Tibial nerve (tissue), 4 donors: ENCODE data around the gene SKIC8. TPM values are rescaled to one million over a fixed set of nuclear protein-coding genes. Genes with fewer than 3 reads are reported as not detected.

Experiments
- DNase-seq, 2 donors: peaks; one replicate each; pipeline ENCODE4 v3.0.0-alpha.2; 2019; ENCODE audit warnings: low spot score in 2 of 2
- H3K27ac ChIP-seq, 4 donors: fragments of 200-600 bp; sonication (generic) in 3 of 4; one replicate each; pipeline ENCODE4 v1.5.1; 2017 to 2019; ENCODE audit warnings: mild to moderate bottlenecking in 1 of 4
- H3K27me3 ChIP-seq, 2 donors: fragments of 200-600 bp; sonication (generic) in 1 of 2; one replicate each; pipeline versions ENCODE4 v1.5.1 to v1.6.0; 2017 to 2019
- H3K36me3 ChIP-seq, 3 donors: fragments of 200-600 bp; sonication (generic); one replicate each; pipeline ENCODE4 v1.5.1; 2018 to 2019
- H3K4me1 ChIP-seq, 4 donors: fragments of 200-600 bp; sonication (generic) in 3 of 4; one replicate each; pipeline ENCODE4 v1.5.1; 2017 to 2019
- H3K4me3 ChIP-seq, 4 donors: fragments of 200-600 bp; sonication (generic) in 3 of 4; one replicate each; pipeline ENCODE4 v1.5.1; 2017 to 2019; ENCODE audit warnings: mild to moderate bottlenecking in 1 of 4, moderate library complexity in 1 of 4
- H3K9me3 ChIP-seq, 4 donors: fragments of 200-600 bp; sonication (generic) in 3 of 4; one replicate each; pipeline ENCODE4 v1.5.1; 2017 to 2019
- EP300 ChIP-seq, 2 donors: sonication (generic); formaldehyde crosslinking; IDR thresholded peaks; one replicate each; pipeline ENCODE4 v1.6.1; 2017; ENCODE audit warnings: antibody characterized with exemption in 2 of 2, mild to moderate bottlenecking in 1 of 2
- POLR2A ChIP-seq, 2 donors: fragments of 450-650 bp; IDR thresholded peaks; one replicate each; pipeline ENCODE4 v1.6.1; 2017; ENCODE audit warnings: antibody characterized with exemption in 2 of 2, mild to moderate bottlenecking in 2 of 2, moderate library complexity in 2 of 2
- WGBS, 2 donors: methylation state at CpG; one replicate each; pipeline ENCODE4 v1.1.5; 2018; 5-methylcytosine and 5-hydroxymethylcytosine counted together
- total RNA-seq, 4 donors: library from RNA; depleted of rRNA; stranded (reverse); fragments of >200 nt; gene quantifications; one replicate each; pipeline ENCODE4 v1.1.0, GENCODE V29; 2016
- TF ChIP-seq, protein P1 (sequence below), 5 experiments: fragments of 200-600 bp in 3 of 5; fragments of 450-650 bp in 2 of 5; sonication (generic) in 3 of 5; IDR thresholded peaks; one replicate each; pipeline ENCODE4 v1.5.1; 2016 to 2019; ENCODE audit warnings: antibody characterized with exemption in 5 of 5, mild to moderate bottlenecking in 3 of 5, moderate library complexity in 2 of 5

SKIC8 gene
- total RNA-seq, 4 donors from 2014 or later, result 50.3 to 75.1 (median 55.5) TPM

DNA sequence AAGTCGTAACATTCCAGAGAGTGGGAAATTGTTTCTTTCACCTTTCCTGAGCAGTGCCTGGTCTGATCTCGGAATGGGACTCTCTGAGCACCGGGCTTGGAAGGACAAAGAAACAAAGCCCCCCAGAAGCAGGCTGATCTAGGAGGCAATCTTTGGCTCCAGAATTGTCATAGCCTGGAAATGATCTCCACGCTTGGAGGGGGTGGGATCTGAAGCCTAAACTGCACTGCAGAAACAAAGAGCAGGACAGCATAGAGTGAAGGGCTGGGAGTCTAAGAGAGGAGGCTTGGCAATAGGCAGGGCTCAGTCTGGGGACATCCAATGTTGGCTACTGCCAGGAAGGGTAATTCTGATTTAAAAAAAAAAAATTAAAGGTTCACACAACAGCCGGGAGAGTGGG is 42.6 kb upstream of the SKIC8 start:
- Histone ChIP-seq H3K4me3 (no peak overlapping the region), H3K36me3 (no peaks in the 10 kb centered on the region), H3K9me3 (no peaks in the 10 kb centered on the region), H3K27ac (no peak overlapping the region), H3K27me3 (peaks cover 0 to 71% of the 10 kb centered on the region in 2 donors), H3K4me1 (peaks cover 0 to 19% (median 7%) of the 10 kb centered on the region in 4 donors)
- 46 to 47% methylated on average over 5 of the region's 5 CpGs for WGBS, 2 donors
- TF ChIP-seq POLR2A (IDR thresholded peaks at IDR 0.05), result no peak
- no peak for TF ChIP-seq EP300 (IDR thresholded peaks at IDR 0.05)
- TF ChIP-seq, protein P1, sequence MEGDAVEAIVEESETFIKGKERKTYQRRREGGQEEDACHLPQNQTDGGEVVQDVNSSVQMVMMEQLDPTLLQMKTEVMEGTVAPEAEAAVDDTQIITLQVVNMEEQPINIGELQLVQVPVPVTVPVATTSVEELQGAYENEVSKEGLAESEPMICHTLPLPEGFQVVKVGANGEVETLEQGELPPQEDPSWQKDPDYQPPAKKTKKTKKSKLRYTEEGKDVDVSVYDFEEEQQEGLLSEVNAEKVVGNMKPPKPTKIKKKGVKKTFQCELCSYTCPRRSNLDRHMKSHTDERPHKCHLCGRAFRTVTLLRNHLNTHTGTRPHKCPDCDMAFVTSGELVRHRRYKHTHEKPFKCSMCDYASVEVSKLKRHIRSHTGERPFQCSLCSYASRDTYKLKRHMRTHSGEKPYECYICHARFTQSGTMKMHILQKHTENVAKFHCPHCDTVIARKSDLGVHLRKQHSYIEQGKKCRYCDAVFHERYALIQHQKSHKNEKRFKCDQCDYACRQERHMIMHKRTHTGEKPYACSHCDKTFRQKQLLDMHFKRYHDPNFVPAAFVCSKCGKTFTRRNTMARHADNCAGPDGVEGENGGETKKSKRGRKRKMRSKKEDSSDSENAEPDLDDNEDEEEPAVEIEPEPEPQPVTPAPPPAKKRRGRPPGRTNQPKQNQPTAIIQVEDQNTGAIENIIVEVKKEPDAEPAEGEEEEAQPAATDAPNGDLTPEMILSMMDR (IDR thresholded peaks at IDR 0.05), result no peak
- DNase-seq, result no peak

GRCh38 chr15:78341057-78341987 is 41.9 kb upstream of the SKIC8 start:
- no peak overlapping the region for H3K27ac ChIP-seq
- no peak for DNase-seq
- no peaks in the 10 kb centered on the region for H3K9me3 ChIP-seq
- peaks cover 0 to 74% of the 10 kb centered on the region in 2 donors for H3K27me3 ChIP-seq
- TF ChIP-seq EP300 (IDR thresholded peaks at IDR 0.05) (no peak), POLR2A (IDR thresholded peaks at IDR 0.05) (no peak)
- TF ChIP-seq, protein P1 (IDR thresholded peaks at IDR 0.05), result no peak
- peak overlapping the region in 1 of 4 donors; percentile 31 for H3K4me3 ChIP-seq
- no peaks in the 10 kb centered on the region for H3K36me3 ChIP-seq
- peaks cover 0 to 19% (median 7%) of the 10 kb centered on the region in 4 donors for H3K4me1 ChIP-seq
- 8 to 13% methylated on average over 27 to 39 of the region's 53 CpGs for WGBS, 2 donors

- Histone ChIP-seq H3K27ac (no peak within 1 kb of the TSS), H3K4me3 (peak within 1 kb of the TSS in 2 of 4 donors; percentile 9 to 31), H3K9me3 (no peaks in the 10 kb centered on the region), H3K36me3 (no peaks in the 10 kb centered on the region), H3K4me1 (peaks cover 0 to 19% (median 7%) of the 10 kb centered on the region in 4 donors), H3K27me3 (peaks cover 0 to 82% of the 10 kb centered on the region in 2 donors)
- no peak for TF ChIP-seq POLR2A (IDR thresholded peaks at IDR 0.05)
- TF ChIP-seq EP300 (IDR thresholded peaks at IDR 0.05), result no peak
- TF ChIP-seq, protein P1 (IDR thresholded peaks at IDR 0.05), result no peak
- no peak for DNase-seq
- WGBS, 2 donors, result 2 to 3% methylated on average over 34 to 39 of the region's 67 CpGs
Observed at GRCh38 chr15:78340231-78341056, 41.0 kb upstream of the SKIC8 start, which contains the start of gene CRABP1. Gene CRABP1 (plus strand): TSS chr15:78340353. CDS start chr15:78340429, 76 bp downstream.

DNA sequence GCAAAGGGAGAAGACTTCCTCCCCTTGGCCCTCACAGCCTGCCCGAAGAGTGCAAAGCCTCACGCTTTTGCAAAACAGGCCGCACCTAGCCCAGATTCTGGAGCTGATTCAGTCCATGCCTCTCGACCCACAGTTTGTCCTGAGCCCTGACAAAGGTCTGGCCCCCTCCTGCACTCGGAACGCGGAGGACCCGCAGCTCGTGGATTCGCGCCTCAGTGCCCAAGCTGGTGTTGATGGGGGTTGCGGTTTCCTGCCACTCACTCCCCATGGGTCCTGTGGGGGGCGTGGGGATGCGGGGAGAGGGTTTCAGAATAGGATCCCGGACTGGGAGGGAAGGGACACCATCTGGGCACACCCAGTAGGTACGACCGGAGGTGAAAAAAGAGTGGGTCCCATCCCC is 40.1 kb upstream of the SKIC8 start:
- no peak for DNase-seq
- TF ChIP-seq EP300 (IDR thresholded peaks at IDR 0.05), result no peak
- Histone ChIP-seq H3K4me1 (peaks cover 0 to 19% (median 7%) of the 10 kb centered on the region in 4 donors), H3K27me3 (peaks cover 0 to 83% of the 10 kb centered on the region in 2 donors), H3K36me3 (no peaks in the 10 kb centered on the region), H3K9me3 (peaks cover 0 to 8% (median 0%) of the 10 kb centered on the region in 4 donors), H3K4me3 (no peak overlapping the region), H3K27ac (no peak overlapping the region)
- 48 to 52% methylated on average over 17 of the region's 17 CpGs for WGBS, 2 donors

- H3K9me3 ChIP-seq, result peaks cover 0 to 12% (median 0%) of the 10 kb centered on the region in 4 donors
- no peak overlapping the region for H3K27ac ChIP-seq
- DNase-seq, result no peak
- 67 to 70% methylated on average over 7 of the region's 7 CpGs for WGBS, 2 donors
- no peak overlapping the region for H3K4me3 ChIP-seq
- H3K36me3 ChIP-seq, result no peaks in the 10 kb centered on the region
- peaks cover 0 to 19% (median 7%) of the 10 kb centered on the region in 4 donors for H3K4me1 ChIP-seq
- H3K27me3 ChIP-seq, result peaks cover 0 to 79% of the 10 kb centered on the region in 2 donors
- no peak for TF ChIP-seq EP300 (IDR thresholded peaks at IDR 0.05)
- no peak for TF ChIP-seq POLR2A (IDR thresholded peaks at IDR 0.05)
- TF ChIP-seq, protein P1 (IDR thresholded peaks at IDR 0.05), result no peak
Observed at GRCh38 chr15:78338781-78339180, 39.4 kb upstream of the SKIC8 start.
